Measurements from ENCODE around the gene CAPZA2.

Gene CAPZA2

DNA sequence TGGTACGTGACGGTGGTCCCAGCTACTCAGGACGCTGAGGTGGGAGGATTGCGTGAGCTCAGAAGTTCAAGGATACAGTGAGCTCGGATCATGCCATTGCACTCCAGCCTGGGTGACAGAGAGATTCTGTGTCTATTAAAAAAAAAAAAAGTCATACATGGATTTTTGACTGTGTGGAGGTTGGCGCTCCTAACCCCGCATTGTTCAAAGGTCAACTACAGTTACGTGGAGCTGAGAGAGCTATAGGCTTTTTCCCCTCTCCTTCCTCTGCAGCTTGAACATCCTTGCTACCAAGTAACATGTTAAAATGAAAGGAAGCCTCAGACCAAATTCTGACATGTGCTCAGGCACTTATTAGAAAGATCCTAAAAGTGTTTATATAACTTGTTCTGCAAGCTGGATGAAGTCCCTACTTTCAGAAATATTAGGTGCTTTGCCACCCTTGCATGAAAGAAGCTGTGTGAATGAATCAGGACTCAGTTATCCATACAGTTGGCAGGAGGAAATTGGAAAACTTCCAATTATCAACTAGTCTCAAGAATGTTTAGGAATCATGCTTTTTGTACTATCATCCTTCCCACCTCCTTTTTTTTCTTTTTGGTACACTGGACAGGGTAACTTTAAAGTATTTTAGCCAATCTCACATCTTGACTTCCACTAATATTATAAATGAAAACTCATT is 78.4 kb downstream of the CAPZA2 start:
- DNase-seq (ENCODE audit: extremely low spot score) = no peak
- ChIA-PET CTCF (interaction anchor here (0.7 to 5.6 kb wide), 7 partner anchors 10 to 272 kb away, joined by 3 to 33 read pairs (median 3); partner anchors contain the start of gene ST7), POLR2A (interaction anchor here (0.7 kb wide), 2 partner anchors 71 to 186 kb away, joined by 3 to 4 read pairs; no protein-coding TSS in a partner anchor)
- no peak for TF ChIP-seq CTCF (IDR thresholded peaks at IDR 0.05; ENCODE audit: control extremely low read depth, extremely low read depth, low read depth, missing control alignments)

- no peak for TF ChIP-seq CTCF (IDR thresholded peaks at IDR 0.05; ENCODE audit: control extremely low read depth, extremely low read depth, low read depth, missing control alignments)
- ChIA-PET POLR2A (no interaction called here), CTCF (interaction anchor here (2.5 to 5.6 kb wide), 3 partner anchors 12 to 46 kb away, joined by 7 to 33 read pairs (median 8); no protein-coding TSS in a partner anchor)
- DNase-seq (ENCODE audit: extremely low spot score) = no peak
These were observed 80.1 kb downstream of the CAPZA2 start for GRCh38 chr7:116942504-116942903.

DNA sequence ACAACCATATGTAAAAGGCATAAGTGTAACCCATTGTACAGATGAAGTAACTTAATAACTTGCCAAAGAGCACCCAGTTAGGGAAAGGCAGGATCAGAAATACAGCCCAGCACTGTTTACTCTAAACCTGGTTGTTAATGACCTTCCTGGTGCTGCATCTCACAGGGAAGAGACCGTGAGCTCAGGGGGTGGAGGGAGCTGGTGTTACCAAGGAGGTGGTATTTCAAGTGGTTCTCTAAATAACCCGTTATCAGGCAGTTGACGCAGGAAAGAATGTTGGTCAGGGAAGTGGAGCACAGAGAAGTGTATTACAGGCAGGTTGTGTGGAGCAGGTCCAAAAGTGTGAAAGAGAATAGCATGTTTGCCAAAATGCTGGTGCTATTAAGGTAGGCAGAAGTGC is 86.5 kb downstream of the CAPZA2 start:
- TF ChIP-seq CTCF (IDR thresholded peaks at IDR 0.05; ENCODE audit: control extremely low read depth, extremely low read depth, low read depth, missing control alignments) = no peak
- ChIA-PET CTCF (interaction anchor here (1.0 to 1.8 kb wide), 3 partner anchors 16 to 21 kb away, joined by 4 to 5 read pairs (median 4); no protein-coding TSS in a partner anchor), POLR2A (no interaction called here)
- DNase-seq (ENCODE audit: extremely low spot score) = no peak

GRCh38 chr7:116949941-116950801 is 87.8 kb downstream of the CAPZA2 start:
- CTCF ChIA-PET = interaction anchor here (0.6 to 1.4 kb wide), 3 partner anchors 17 to 20 kb away, joined by 3 to 4 read pairs (median 4); no protein-coding TSS in a partner anchor
- TF ChIP-seq CTCF (IDR thresholded peaks at IDR 0.05; ENCODE audit: control extremely low read depth, extremely low read depth, low read depth, missing control alignments) = no peak
- POLR2A ChIA-PET = no interaction called here
- no peak for DNase-seq (ENCODE audit: extremely low spot score)

GRCh38 chr7:116950889-116951351 is 88.5 kb downstream of the CAPZA2 start:
- ChIA-PET CTCF (interaction anchor here (0.6 to 1.4 kb wide), 2 partner anchors 18 to 20 kb away, joined by 3 to 4 read pairs; no protein-coding TSS in a partner anchor), POLR2A (no interaction called here)
- no peak for DNase-seq (ENCODE audit: extremely low spot score)
- TF ChIP-seq CTCF (IDR thresholded peaks at IDR 0.05; ENCODE audit: control extremely low read depth, extremely low read depth, low read depth, missing control alignments) = no peak
